IMR-90 (cell line): ENCODE measurements around the gene PHACTR2. TPM values are rescaled to one million over a fixed set of nuclear protein-coding genes. Genes with fewer than 3 reads are reported as not detected.

Source experiments
- ATAC-seq: fragments of 200-7000 bp; cut with Tn5 transposase; 2 replicates; pipeline ENCODE4 v1.9.1; 2020; ENCODE audit warnings: low read depth, mild to moderate bottlenecking, moderate library complexity
- BruUV-seq: library from RNA; stranded (reverse); fragments of 400-500 nt; replicated peaks from 2 replicates; lab custom pipeline; 2021; lab: Mats Ljungman, UMichigan
- CTCF ChIA-PET: fragments of 300-600 bp; formaldehyde crosslinking; extraction: SDS; loops from one replicate; lab custom pipeline; 2021; ENCODE audit warnings: antibody characterized with exemption; lab: Yijun Ruan, JAX
- POLR2A ChIA-PET: fragments of 300-600 bp; sonication (Branson Sonifier 250); formaldehyde crosslinking; loops from one replicate; lab custom pipeline; 2022; ENCODE audit warnings: antibody characterized with exemption; ENCODE audit not compliant: unreplicated experiment; lab: Charles Lee
- DNase-seq: peaks from one replicate; pipeline ENCODE4 v3.0.0; 2013
- H2AFZ ChIP-seq: replicated peaks from 2 replicates; pipeline ENCODE3; 2013; ENCODE audit warnings: low read length, mild to moderate bottlenecking; ENCODE audit not compliant: poor library complexity
- H2AK5ac ChIP-seq: 2 replicates; pipeline ENCODE4 v1.6.1; 2013; ENCODE audit warnings: low read depth, low read length, inconsistent platforms
- H2AK9ac ChIP-seq: replicated peaks from 2 replicates; pipeline ENCODE3; 2013; ENCODE audit warnings: mild to moderate bottlenecking, low read depth, low read length, moderate library complexity; ENCODE audit not compliant: poor library complexity
- H2BK120ac ChIP-seq: 2 replicates; pipeline ENCODE4 v1.6.1; 2013; ENCODE audit warnings: low read depth, low read length, inconsistent platforms
- H2BK15ac ChIP-seq: 3 replicates; pipeline ENCODE4 v1.6.1; 2013; ENCODE audit warnings: low read depth, low read length, inconsistent platforms
- H2BK20ac ChIP-seq: 2 replicates; pipeline ENCODE4 v1.6.1; 2013; ENCODE audit warnings: low read depth, mild to moderate bottlenecking, inconsistent platforms, low read length, moderate library complexity
- H2BK5ac ChIP-seq: 2 replicates; pipeline ENCODE4 v1.6.1; 2013; ENCODE audit warnings: mild to moderate bottlenecking, low read depth, low read length, inconsistent platforms; ENCODE audit not compliant: poor library complexity, severe bottlenecking
- H3K14ac ChIP-seq: replicated peaks from 2 replicates; pipeline ENCODE4 v1.6.1; 2013; ENCODE audit warnings: low read depth, low read length, inconsistent platforms
- H3K18ac ChIP-seq: 2 replicates; pipeline ENCODE4 v1.6.1; 2013; ENCODE audit warnings: low read depth, low read length, control low read depth
- H3K23ac ChIP-seq: 2 replicates; pipeline ENCODE4 v1.6.1; 2013; ENCODE audit warnings: low read depth, low read length, inconsistent platforms
- H3K27ac ChIP-seq: 2 replicates; pipeline ENCODE4 v1.5.1; 2013; ENCODE audit warnings: mild to moderate bottlenecking, control low read depth, low read length; ENCODE audit not compliant: insufficient read depth
- H3K27me3 ChIP-seq: 2 replicates; pipeline ENCODE4 v1.6.1; 2013; ENCODE audit warnings: low read length; ENCODE audit not compliant: control insufficient read depth, insufficient read depth
- H3K36me3 ChIP-seq: 2 replicates; pipeline ENCODE4 v1.6.1; 2013; ENCODE audit warnings: low read length, mixed read lengths; ENCODE audit not compliant: control insufficient read depth, insufficient read depth
- H3K4ac ChIP-seq: 2 replicates; pipeline ENCODE4 v1.6.1; 2013; ENCODE audit warnings: low read depth, low read length, inconsistent platforms
- H3K4me1 ChIP-seq: 2 replicates; pipeline ENCODE4 v1.6.1; 2013; ENCODE audit warnings: low read length, mixed read lengths; ENCODE audit not compliant: control insufficient read depth, insufficient read depth
- H3K4me2 ChIP-seq: 2 replicates; pipeline ENCODE4 v1.6.1; 2013; ENCODE audit warnings: low read depth, mild to moderate bottlenecking, control low read depth, low read length, moderate library complexity
- H3K4me3 ChIP-seq: 2 replicates; pipeline ENCODE4 v1.5.1; 2013; ENCODE audit warnings: low read depth, mild to moderate bottlenecking, control low read depth, low read length, moderate library complexity; ENCODE audit not compliant: insufficient read depth
- H3K56ac ChIP-seq: 2 replicates; pipeline ENCODE4 v1.6.1; 2013; ENCODE audit warnings: low read length, inconsistent platforms; ENCODE audit not compliant: insufficient read depth; ENCODE audit errors: extremely low read depth
- H3K79me1 ChIP-seq, 2 experiments: 2 replicates each; pipeline ENCODE4 v1.6.1; 2013; ENCODE audit warnings: low read length in 2 of 2, inconsistent platforms in 1 of 2, low read depth in 1 of 2
- H3K9ac ChIP-seq: 2 replicates; pipeline ENCODE4 v1.6.1; 2013; ENCODE audit warnings: low read depth, low read length, control low read depth
- H3K9me1 ChIP-seq: 2 replicates; pipeline ENCODE4 v1.6.1; 2013; ENCODE audit warnings: low read length, inconsistent platforms; ENCODE audit not compliant: insufficient read depth
- H3K9me3 ChIP-seq: 2 replicates; pipeline ENCODE4 v1.6.1; 2013; ENCODE audit warnings: low read length; ENCODE audit not compliant: control insufficient read depth, insufficient read depth
- H4K20me1 ChIP-seq: 2 replicates; pipeline ENCODE4 v1.6.1; 2013; ENCODE audit warnings: low read length, inconsistent platforms; ENCODE audit not compliant: insufficient read depth
- H4K5ac ChIP-seq: 2 replicates; pipeline ENCODE4 v1.6.1; 2013; ENCODE audit warnings: mild to moderate bottlenecking, low read depth, low read length, control low read depth
- H4K8ac ChIP-seq, 2 experiments: 2 replicates each; pipeline ENCODE4 v1.6.1; 2013; ENCODE audit warnings: low read depth in 2 of 2, low read length in 2 of 2, control low read depth in 1 of 2, inconsistent platforms in 1 of 2
- H4K91ac ChIP-seq: 2 replicates; pipeline ENCODE4 v1.6.1; 2013; ENCODE audit warnings: low read depth, low read length, inconsistent platforms; ENCODE audit not compliant: insufficient read depth
- CHD1 ChIP-seq: IDR thresholded peaks from 2 replicates; pipeline ENCODE4 v1.6.1; 2012; ENCODE audit warnings: low read depth, low read length, improper control_type of control experiment
- WGBS, 2 experiments: methylation state at CpG; one replicate each; pipeline versions ENCODE4 v1.1.5 to v1.1.7; 2013; ENCODE audit warnings: missing lambda C conversion rate in 2 of 2; ENCODE audit not compliant: insufficient read length in 1 of 2; ENCODE audit errors: extremely low coverage in 2 of 2; 5-methylcytosine and 5-hydroxymethylcytosine counted together
- dilution Hi-C: fragments of 300-500 bp; cut with HindIII; formaldehyde crosslinking; loops from one replicate; pipeline ENCODE4 v1.14.3; 2018; ENCODE audit warnings: low sequenced_read_pairs; ENCODE audit not compliant: unreplicated experiment
- in situ Hi-C: fragments of 300-500 bp; cut with MboI; formaldehyde crosslinking; loops from 3 replicates; pipeline ENCODE4 v1.14.3; 2019; ENCODE audit warnings: low sequenced_read_pairs, inconsistent platforms, mixed read lengths
- intact Hi-C: fragments of 100-400 bp; cut with micrococcal nuclease; formaldehyde crosslinking; loops from 2 replicates; pipeline ENCODE4 v1.10.0; 2022
- polyA plus RNA-seq, 3 experiments: library from polyadenylated mRNA; depleted of rRNA; stranded (reverse); fragments of >200 nt; gene quantifications; 2 replicates each; pipeline ENCODE4 v1.2.3, GENCODE V29; 2012; ENCODE audit warnings: low replicate concordance in 1 of 3
- total RNA-seq: library from RNA; depleted of rRNA; stranded (reverse); fragments of >200 nt; gene quantifications from 2 replicates; pipeline ENCODE4 v1.2.3, GENCODE V29; 2012
- TF ChIP-seq, protein P1 (sequence below): fragments of 150-350 bp; IDR thresholded peaks from 2 replicates; pipeline ENCODE4 v1.6.1; 2016; ENCODE audit warnings: low read depth, mild to moderate bottlenecking, low read length, moderate library complexity, borderline replicate concordance

Gene PHACTR2
- total and polyA plus RNA-seq, 2 of the 4 experiments (the other 2 are of a cell fraction): 14.5 to 74.2 TPM

DNA sequence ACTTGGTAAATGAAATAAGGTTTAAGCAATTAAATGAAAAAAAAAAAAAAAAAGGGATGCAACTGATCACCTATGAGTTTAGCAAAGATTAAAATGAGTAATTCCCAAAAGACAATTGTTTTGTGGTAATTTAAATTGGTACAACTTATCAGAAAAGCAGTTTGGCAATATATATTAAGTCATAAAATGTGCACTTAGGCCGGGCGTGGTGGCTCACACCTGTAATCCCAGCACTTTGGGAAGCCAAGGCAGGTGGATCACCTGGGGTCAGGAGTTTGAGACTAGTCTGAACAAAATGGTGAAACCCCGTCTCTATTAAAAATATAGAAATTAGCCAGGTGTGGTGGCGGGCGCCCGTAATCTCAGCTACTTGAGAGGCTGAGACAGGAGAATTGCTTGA, 7.9 kb downstream of the PHACTR2 start:
- peaks cover 13% of the 10 kb centered on the region for H3K4me1 ChIP-seq
- peaks cover 21 to 66% of the 10 kb centered on the region in 2 experiments for H3K79me1 ChIP-seq
- H4K5ac ChIP-seq: no peak overlapping the region
- H4K91ac ChIP-seq: no peak overlapping the region
- H3K18ac ChIP-seq: no peak overlapping the region
- CTCF ChIA-PET: no interaction called here
- DNase-seq: no peak
- BruUV-seq: no TSS peak
- no peak for TF ChIP-seq CHD1
- TF ChIP-seq, protein P1, sequence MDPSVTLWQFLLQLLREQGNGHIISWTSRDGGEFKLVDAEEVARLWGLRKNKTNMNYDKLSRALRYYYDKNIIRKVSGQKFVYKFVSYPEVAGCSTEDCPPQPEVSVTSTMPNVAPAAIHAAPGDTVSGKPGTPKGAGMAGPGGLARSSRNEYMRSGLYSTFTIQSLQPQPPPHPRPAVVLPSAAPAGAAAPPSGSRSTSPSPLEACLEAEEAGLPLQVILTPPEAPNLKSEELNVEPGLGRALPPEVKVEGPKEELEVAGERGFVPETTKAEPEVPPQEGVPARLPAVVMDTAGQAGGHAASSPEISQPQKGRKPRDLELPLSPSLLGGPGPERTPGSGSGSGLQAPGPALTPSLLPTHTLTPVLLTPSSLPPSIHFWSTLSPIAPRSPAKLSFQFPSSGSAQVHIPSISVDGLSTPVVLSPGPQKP: no peak
- WGBS, 2 experiments: 100% methylated on average over 1 of the region's 6 CpGs; no CpG with 5 or more reads in 1 of the 2 experiments
- no peak overlapping the region for H3K14ac ChIP-seq
- peaks cover 11% of the 10 kb centered on the region for H4K20me1 ChIP-seq
- H3K27me3 ChIP-seq: no peaks in the 10 kb centered on the region
- H3K4me3 ChIP-seq: no peak overlapping the region
- in situ Hi-C loops (no loop called here), dilution Hi-C loops (no loop called here), intact Hi-C loops (no loop called here)
- H2AK5ac ChIP-seq: no peak overlapping the region
- no peak overlapping the region for H3K27ac ChIP-seq
- no peak overlapping the region for H3K4me2 ChIP-seq
- no peak overlapping the region for H2AK9ac ChIP-seq
- no peak overlapping the region for H3K9ac ChIP-seq
- H3K9me3 ChIP-seq: no peaks in the 10 kb centered on the region; the same call in 1 of the 2 replicates
- no peak overlapping the region for H3K56ac ChIP-seq
- H3K23ac ChIP-seq: no peak overlapping the region
- ATAC-seq: no peak
- peaks cover 3% of the 10 kb centered on the region for H3K9me1 ChIP-seq
- no peak overlapping the region for H2BK5ac ChIP-seq
- no peak overlapping the region for H3K4ac ChIP-seq
- no peak overlapping the region for H2BK15ac ChIP-seq
- no peak overlapping the region for H2AFZ ChIP-seq
- no peak overlapping the region for H2BK120ac ChIP-seq
- POLR2A ChIA-PET: no interaction called here
- no peak overlapping the region for H2BK20ac ChIP-seq
- H3K36me3 ChIP-seq: peaks cover 5% of the 10 kb centered on the region; the same call in 1 of the 2 replicates
- no peak overlapping the region for H4K8ac ChIP-seq
